Subcutaneous adipose tissue (tissue), 4 donors: ENCODE measurements around the gene CSNK2B. TPM values are rescaled to one million over a fixed set of nuclear protein-coding genes. Genes with fewer than 3 reads are reported as not detected.

Source experiments
- total RNA-seq, 4 donors: library from RNA; depleted of rRNA; stranded (reverse); fragments of >200 nt; gene quantifications; one replicate each; pipeline ENCODE4 v1.1.0, GENCODE V29; 2016
- TF ChIP-seq, protein P1 (sequence below): fragments of 450-650 bp; IDR thresholded peaks from one replicate; pipeline ENCODE4 v1.5.1; 2016; ENCODE audit warnings: low read depth, mild to moderate bottlenecking, control low read depth, antibody characterized with exemption, moderate library complexity

Gene CSNK2B
- total RNA-seq, 4 donors from 2014 or later, result 146 to 170 (median 165) TPM

DNA sequence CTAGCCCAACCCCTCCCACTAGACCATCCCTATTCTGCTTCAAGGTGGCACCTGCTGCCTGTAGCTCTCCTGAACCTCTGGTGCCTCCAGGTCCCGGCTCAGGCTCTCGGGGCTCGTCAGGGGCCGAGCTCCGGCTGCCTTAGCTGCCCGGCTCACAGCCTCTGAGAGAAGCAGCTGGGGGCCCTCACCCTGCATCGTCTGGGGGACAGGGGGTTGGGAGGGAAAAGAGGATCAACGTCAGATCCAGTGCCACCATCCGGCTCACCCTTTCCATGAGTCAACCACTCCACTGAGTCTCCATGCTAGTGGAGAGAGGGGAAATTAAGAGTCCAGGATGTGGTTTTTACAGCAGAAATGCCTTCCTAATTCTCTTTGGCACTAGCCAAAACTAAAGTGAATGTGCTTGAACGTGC is 26.4 kb upstream of the CSNK2B start:
- TF ChIP-seq, protein P1, sequence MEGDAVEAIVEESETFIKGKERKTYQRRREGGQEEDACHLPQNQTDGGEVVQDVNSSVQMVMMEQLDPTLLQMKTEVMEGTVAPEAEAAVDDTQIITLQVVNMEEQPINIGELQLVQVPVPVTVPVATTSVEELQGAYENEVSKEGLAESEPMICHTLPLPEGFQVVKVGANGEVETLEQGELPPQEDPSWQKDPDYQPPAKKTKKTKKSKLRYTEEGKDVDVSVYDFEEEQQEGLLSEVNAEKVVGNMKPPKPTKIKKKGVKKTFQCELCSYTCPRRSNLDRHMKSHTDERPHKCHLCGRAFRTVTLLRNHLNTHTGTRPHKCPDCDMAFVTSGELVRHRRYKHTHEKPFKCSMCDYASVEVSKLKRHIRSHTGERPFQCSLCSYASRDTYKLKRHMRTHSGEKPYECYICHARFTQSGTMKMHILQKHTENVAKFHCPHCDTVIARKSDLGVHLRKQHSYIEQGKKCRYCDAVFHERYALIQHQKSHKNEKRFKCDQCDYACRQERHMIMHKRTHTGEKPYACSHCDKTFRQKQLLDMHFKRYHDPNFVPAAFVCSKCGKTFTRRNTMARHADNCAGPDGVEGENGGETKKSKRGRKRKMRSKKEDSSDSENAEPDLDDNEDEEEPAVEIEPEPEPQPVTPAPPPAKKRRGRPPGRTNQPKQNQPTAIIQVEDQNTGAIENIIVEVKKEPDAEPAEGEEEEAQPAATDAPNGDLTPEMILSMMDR, result no peak

DNA sequence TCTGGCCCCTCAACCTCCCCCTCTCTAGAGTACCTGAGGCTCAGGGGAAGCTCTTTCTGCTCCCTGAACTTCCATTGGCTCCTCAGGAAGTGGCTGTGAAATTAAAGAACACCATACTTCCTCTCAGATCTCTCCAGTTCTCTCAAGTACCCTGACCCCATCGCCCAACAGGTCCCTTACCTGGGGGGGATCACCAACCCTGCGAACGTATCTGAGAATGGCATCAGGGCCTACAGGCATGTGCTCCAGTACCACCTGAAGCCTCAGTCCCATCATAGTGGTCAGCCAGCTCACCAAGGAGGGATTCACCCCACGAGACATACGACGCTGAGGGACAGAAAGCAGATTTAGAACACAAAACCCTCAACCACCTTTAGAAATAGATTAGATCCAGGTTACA is 25.3 kb upstream of the CSNK2B start:
- TF ChIP-seq, protein P1, result no peak

DNA sequence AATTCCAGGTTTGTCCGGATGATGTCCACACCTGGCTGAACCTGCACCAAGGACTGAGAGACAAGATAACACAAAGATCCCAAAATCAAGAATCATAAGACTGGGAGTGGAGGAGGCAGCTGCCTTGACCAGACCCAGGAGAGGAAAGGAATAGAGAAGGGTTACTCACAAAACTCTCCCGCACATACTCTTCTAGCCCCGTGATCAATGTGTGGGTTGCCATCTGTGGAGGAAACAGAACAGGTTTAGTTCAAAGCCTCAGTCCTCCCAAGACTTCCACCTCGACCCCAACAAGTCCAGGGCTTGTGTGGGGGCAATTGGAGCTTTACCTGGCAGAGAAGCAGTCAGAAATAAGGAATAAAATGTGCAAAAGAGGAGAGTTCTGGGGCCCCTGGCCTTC is 24.5 kb upstream of the CSNK2B start:
- TF ChIP-seq, protein P1, result no peak

DNA sequence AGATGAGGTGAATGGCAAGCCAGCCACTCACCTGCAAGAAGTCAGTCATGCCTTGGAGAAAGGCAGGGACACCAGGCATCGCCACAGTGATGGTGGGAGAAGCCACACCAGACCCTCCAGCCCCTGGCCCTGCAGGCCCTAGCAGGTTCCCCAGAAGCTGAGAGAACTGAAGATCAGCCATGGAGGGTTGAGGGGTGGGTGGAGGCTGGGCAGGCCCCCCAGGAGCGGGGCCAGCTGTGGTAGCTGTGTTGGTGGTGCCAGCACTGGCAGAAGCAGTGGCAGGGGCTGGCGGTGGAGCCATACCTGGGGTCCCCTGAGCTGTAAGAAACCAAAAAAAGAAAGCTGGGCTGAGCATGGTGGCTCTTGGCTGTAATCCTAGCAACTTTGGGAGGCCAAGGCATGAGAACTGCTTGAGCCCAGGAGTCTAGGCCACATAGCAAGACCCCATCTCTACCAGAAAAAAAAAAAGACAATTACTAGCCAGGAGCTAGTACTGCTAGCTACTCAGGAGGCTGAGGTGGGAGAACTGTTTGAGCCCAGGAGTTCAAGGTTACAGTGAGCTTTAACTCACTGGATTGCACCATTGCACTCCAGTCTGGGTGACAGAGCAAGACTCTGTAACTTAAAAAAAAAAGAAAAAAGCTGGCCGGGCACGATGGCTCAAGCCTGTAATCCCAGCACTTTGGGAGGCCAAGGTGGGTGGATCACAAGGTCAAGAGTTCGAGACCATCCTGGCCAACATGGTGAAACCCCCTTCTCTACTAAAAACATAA is 22.9 kb upstream of the CSNK2B start:
- TF ChIP-seq, protein P1, result no peak

DNA sequence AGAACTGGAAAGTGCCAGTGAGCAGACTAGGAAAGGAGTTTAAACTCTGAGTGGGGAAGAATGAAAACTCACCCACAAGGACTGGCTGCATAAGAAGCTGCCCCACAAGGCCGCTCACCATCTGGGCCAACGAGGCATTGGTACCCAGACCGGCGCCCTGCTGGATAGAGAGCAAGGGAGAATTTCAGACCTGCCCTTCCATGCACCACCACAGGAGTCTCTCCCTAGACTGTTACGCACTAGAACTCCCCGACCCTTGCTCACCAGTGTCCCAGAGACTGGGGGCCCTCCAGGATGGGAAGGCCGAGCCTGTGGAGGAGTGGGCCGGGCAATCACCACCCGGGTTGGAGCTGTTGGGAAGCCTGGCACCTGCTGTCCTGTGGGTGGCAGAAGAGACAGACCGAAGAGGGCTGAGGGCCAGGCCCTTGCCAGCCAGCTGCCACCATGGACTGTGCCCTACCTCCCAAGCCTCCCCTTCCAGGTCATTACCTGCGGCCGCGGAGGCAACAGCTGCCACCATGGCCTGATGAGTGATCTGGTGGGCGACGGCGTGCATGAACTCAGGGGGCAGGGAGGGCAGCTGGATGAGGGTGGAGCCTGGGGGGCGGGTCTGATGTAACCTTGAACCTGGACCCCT is 21.9 kb upstream of the CSNK2B start:
- TF ChIP-seq, protein P1, result no peak

DNA sequence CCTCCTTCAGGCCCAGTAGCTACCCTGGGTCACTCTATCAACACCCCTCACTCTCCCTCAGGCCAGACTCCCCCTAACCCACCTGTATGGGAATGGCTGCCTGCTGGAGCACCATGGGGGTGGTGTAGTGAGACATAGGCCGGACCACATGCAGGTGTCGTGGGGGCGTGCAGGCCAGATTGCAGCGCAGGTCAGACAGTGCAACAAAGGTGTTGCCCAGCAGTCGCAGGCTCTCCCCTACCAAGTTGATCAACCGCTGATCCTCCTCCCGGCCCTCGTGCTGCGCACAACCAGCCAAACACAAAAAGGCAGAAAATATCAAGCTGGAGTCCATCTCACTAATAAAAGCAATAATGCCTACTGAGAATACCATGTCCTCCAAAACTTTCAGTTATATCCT is 20.6 kb upstream of the CSNK2B start:
- TF ChIP-seq, protein P1, result no peak

DNA sequence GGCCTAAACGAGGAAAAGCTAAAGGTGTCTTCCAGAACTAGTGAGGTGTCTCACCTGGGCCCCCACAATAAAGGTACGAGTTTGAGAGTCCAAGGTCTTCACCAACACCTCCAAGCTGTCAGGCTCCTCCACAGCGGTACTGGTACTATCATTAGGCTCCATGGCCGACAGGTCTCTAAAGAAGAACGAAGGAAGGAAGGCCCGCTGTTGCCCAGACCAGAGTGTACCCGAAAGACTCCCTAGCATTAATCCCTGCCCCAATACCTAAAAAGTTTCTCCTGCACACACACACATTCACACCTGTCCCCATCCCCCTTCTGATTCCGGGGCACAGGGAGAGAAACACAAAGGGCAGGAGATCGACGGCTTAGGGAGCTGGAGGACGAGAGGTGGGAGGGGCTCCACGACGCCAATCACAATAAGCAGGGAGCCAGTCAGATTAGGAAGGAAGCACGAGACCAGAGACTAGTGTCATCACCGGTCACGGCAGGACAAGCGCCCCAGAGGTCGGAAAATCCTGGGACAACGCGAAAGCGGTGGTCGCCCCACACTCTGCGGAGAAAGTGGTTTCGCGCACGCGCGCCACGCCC is 14.2 kb upstream of the CSNK2B start:
- TF ChIP-seq, protein P1, result no peak
